M059J (cell line): ENCODE results near the gene IL13RA1. TPM values are rescaled to one million over a fixed set of nuclear protein-coding genes. Genes with fewer than 3 reads are reported as not detected.
A peak's percentile ranks its signal among the peaks of the same experiment; 100 is the strongest.
"Not testable (repeated sequence)": the region's sequence is repeated elsewhere in the genome, so short reads cannot be mapped to it uniquely, and the experiment has no call there.

Source experiments
- DNase-seq: peaks from one replicate; pipeline ENCODE4 v3.0.0-alpha.2; 2012; ENCODE audit warnings: low read depth
- total RNA-seq: library from RNA; depleted of rRNA; stranded (reverse); fragments of >200 nt; shearing (Covaris generic); gene quantifications from 2 replicates; pipeline ENCODE4 v1.2.3, GENCODE V29; 2014; rRNA removed

The IL13RA1 gene
- total RNA-seq, 1 experiment from 2014 or later: 174 TPM

DNA sequence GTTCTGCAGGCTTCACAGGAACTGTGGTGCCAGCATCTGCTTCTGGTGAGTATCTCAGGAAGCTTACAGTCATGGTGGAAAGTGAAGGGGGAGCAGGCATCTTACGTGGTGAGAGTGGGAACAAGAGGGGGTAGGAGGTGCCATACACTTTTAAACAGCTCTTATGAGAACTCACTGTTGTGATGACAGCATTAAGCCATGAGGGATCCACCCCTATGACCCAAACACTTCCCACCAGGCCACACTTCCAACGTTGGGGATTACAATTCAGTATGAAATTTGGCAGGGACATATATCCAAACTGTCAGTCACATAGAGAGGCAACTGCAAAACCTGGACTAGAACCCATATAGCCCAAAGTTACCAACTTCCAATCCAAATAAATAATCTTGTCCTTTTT is 53.1 kb downstream of the IL13RA1 start:
- no peak for DNase-seq

DNA sequence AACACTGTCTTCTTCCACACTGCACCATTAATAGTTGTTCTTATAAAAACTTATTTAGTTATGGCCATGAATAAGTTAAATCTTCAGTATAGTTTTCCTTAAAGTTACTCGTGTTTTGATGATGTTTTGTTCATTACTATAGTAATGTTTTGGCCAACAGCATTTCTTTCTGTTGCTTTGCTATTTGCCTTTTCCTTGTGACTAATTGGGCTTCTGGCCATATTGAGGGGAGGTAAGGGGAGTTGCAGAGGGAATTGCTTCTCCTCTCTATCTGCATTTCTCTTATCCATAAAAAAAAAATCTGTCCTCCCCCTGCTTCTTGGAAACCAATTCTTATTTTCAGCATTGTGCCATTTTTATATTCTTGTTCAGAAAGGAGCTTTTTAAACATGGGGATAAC is 53.5 kb downstream of the IL13RA1 start:
- peak; percentile 39 for DNase-seq

DNA sequence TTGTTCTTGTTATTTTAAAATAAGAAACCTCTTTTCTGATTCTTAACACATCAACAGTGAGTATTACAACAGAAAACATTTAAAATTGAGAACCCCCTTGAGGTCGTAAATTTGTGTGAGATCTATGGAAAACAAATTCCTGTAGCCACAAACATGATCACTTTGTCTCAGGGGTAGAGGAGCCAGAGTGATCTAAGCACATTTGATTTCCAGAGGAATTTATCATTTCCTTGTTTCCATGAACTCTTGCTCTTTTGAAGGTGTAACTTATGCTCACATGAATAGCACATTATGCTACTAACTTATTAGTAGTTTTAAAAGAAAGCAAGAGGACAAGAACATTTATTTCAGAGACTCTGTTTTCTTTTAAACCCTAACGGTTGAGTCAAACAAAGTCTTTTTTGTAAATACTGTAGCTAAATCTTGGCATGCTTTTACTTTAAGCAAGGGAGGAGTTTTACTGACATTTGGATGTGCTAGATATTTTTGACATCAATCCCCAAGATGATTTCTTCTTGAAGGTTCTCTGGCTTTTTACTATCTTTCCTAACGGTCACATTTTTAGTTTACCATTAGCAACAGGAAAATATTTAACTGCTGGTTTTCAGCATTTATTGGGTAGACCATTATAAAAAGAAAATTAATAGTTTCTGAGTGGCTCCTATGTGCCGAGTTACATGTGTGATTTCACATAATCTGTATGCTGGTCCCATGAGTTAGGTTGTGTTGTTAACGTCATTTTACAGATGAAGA is 68.3 kb downstream of the IL13RA1 start:
- no peak for DNase-seq

DNA sequence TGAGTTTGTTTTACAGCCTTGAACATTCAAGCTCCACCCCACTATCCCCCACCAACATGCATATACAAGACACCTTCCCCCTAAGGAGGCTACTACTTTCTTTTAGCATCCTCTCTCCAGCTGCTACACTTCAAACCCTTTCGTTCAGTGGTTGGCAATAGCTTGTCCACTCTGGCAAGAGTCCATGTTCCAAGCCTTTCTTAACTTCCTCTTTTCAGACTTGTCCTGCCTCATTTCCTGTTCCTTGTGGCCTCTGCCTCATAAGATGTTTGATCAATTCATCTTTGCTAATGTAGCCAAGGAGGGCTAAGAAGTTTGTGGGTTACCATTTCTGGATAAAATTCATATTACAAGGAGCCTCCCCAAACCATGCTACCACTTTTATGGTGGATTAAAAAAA is 75.5 kb downstream of the IL13RA1 start:
- DNase-seq: peak; percentile 42

DNA sequence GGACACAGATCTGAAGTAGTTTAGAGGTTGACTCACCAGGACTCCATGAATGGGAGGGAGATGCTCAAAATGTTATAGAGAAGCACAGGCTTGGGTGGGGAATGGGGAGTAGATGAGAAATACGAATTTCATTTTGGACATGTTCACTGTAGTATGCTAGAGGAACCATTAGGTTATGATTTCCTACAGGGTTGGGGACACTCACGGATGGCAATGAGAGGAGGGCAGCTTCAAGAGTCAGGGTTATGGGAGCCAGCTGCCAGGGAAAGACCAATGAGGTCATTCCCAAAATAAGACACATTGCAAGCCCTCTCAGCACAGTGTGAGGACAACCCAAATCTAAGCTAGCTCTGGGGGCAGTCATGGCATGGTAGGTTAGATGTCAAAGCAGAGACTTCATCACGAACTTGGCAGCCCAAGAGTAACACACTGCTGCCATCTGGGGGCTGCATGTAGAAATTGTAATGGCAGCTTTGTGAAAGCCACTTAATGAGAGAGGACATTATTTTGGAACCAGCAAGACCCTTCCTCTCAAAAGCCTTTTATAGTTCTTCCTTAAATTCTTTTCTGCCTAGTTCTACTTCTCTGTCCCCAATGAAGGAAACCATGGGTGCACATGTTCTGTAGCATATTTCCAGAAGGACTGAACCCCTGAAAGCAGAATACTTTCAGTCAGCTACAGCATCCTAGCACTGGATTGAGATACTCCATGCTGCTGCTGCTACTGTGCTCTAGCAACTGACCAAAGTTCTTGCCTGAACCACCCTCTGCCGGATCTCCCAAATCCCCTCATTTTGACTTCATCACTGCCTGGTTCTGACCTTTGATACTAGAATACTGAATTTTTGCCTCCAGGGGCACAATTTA is 80.0 kb downstream of the IL13RA1 start:
- peak; percentile 60 for DNase-seq

DNA sequence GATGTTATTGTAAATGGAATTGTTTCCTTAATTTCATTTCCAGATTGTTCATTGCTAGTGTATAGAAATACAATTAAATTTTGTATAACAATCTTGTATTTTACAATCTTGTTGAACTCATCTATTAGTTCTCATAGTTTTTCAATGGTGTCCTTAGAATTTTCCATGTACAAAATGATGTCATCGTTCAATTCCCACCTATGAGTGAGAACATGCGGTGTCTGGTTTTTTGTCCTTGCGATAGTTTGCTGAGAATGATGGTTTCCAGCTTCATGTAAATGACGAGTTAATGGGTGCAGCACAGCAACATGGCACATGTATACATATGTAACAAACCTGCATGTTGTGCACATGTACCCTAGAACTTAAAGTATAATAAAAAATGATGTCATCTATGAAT is 89.9 kb downstream of the IL13RA1 start:
- not testable (repeated sequence) for DNase-seq

DNA sequence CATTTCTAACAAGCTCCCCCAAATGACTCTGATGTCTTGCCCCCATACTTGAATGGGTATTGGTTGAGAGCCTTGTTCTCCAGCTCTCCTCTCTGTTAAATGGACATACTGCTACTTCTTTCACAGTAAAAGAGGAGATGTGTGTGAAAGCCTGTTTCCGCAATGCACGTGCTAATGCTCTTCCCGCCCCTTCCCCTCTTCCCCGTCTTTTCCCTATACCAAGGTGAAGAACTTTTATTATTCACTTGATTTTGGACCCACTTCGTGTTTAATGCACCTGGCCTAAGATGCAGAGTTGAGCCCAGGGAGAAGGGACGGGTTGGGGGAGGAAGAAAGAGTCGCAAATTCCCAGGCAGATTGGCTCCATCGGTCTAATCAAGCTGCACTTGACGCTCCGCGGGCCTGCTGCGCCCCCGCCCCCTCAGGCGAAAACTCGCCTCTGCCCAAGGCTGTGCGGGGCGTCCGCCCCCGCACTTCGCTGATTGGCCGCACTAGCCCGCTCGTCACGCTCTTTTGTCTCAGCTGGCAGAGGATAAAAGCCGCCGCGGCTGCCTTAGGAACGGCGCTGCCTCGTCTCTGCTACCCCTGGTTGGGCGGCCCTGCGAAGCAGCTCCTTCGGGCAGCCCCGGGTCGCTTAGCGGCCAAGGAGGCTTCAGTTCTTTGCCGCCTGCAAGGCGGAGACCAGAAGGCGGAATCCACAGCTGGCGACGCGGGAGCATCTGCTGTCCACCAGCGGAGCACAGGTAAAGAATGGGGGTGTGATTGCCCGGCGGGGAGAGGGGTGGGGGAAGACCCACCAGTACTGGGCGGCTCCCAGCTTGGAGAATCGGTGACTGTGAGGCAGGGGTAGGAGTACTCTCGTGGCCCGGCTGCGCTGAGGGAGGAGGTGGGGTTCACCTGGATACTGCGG is 96.1 kb downstream of the IL13RA1 start, which contains the start of gene ZCCHC12:
Gene ZCCHC12, plus strand, starts transcription at position 562 of the 910 bp plus-strand sequence. CDS start 1,421 bp downstream, outside the sequence.
- peak; percentile 62 for DNase-seq

DNA sequence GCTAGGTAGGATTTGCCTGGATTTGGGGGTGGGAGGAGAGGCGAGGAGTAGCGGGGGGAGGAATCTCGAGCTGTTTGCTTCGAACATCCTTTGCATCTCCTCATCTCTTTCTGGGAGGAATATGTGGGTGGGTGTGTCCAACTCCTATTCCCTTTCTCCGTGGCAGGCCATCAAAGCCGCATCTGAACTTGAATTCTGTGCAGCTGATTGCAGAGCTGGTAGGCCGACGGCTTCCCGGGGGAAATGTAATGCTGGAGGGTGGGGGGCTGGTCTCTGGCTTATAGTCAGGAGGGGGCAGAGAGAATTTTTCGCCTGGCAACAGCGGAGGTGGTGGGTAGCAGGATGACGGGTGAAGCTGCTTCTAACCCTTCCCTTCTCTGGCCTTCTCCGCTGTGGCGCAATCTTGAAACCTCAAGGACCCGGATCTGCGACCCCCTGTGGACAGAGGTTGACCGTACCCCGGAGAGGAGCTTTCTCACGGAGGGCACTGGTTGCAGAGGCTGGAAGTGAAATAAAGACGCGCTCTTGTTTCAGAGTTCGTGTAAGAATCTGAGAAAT is 96.8 kb downstream of the IL13RA1 start:
- DNase-seq: no peak

DNA sequence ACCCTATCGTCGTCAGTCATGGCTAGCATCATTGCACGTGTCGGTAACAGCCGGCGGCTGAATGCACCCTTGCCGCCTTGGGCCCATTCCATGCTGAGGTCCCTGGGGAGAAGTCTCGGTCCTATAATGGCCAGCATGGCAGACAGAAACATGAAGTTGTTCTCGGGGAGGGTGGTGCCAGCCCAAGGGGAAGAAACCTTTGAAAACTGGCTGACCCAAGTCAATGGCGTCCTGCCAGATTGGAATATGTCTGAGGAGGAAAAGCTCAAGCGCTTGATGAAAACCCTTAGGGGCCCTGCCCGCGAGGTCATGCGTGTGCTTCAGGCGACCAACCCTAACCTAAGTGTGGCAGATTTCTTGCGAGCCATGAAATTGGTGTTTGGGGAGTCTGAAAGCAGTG is 97.8 kb downstream of the IL13RA1 start:
- DNase-seq: no peak

DNA sequence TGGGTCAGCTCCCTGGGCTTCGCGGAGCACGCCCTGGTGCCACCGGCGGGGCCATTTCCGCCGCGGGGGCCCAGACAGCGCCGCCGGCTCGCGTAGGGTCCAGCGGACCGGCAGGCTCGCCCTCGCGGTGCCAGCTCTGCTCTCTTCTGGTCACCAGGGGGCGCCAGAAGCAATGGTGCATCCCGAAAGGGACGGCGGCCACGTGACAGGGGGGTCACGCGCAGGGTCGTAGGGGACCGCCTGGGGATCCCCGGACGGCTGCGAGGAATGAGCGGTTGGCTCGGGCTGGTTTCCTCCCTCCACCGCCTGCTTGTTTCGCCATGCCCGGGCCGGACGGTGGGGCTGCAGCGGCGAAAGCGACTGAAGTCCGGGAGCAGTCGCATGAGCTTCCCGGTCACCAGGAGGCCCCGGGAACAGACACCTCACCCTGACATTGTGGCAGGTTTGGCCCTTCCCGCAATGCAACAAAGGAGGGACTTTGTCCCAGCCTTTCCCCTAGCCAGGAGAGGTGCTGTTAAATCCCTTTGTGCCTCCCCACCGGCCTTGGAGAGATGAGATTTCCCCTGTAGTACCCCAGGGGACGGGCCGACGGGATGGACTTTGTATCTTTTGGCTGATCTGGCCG is 112.0 kb downstream of the IL13RA1 start:
- DNase-seq: peak; percentile 66

Other genes starting within 250 kb of the IL13RA1 start
- gene DOCK11, start 231.8 kb upstream of the IL13RA1 start, total RNA-seq: 2.3 and 3.4 TPM in 2 replicates
- gene ZCCHC12, start 96.2 kb downstream of the IL13RA1 start, total RNA-seq: 0.05 TPM in 1 of 2 replicates, not detected in the other
- gene LONRF3, start 247.0 kb downstream of the IL13RA1 start, total RNA-seq: 5.6 and 8.7 TPM in 2 replicates